Subcutaneous abdominal adipose tissue (tissue), 5 donors: ENCODE results near the gene IL17RB.

Source experiments
- H3K27ac ChIP-seq: one replicate; pipeline ENCODE4 v1.7.0; 2013; ENCODE audit warnings: low read depth, mild to moderate bottlenecking, inconsistent platforms, low read length, moderate library complexity
- H3K27me3 ChIP-seq, 5 donors: one replicate each; pipeline ENCODE4 v1.7.0; 2013; ENCODE audit warnings: low read length in 5 of 5, inconsistent platforms in 1 of 5; ENCODE audit not compliant: control insufficient read depth in 5 of 5, insufficient read depth in 4 of 5
- H3K36me3 ChIP-seq, 5 donors: one replicate each; pipeline ENCODE4 v1.7.0; 2013; ENCODE audit warnings: low read length in 5 of 5; ENCODE audit not compliant: control insufficient read depth in 5 of 5, insufficient read depth in 5 of 5
- H3K4me1 ChIP-seq, 5 donors: one replicate each; pipeline ENCODE4 v1.7.0; 2013; ENCODE audit warnings: low read length in 5 of 5, mild to moderate bottlenecking in 3 of 5, moderate library complexity in 1 of 5; ENCODE audit not compliant: control insufficient read depth in 5 of 5, insufficient read depth in 5 of 5
- H3K4me3 ChIP-seq, 5 donors: one replicate each; pipeline ENCODE4 v1.7.0; 2013; ENCODE audit warnings: low read length in 5 of 5, low read depth in 1 of 5
- H3K9ac ChIP-seq, 5 donors: one replicate each; pipeline ENCODE4 v1.7.0; 2013; ENCODE audit warnings: low read length in 5 of 5, mild to moderate bottlenecking in 4 of 5, moderate library complexity in 3 of 5
- H3K9me3 ChIP-seq, 5 donors: one replicate each; pipeline ENCODE4 v1.7.0; 2013; ENCODE audit warnings: low read length in 5 of 5; ENCODE audit not compliant: control insufficient read depth in 5 of 5
- donor health status: healthy.
- donor health status: healthy.
- donor health status: healthy.
- donor health status: healthy.
- donor health status: healthy.

IL17RB gene

GRCh38 chr3:53859178-53859577 lies 12.8 kb downstream of the IL17RB start:
- Histone ChIP-seq H3K36me3 (peaks cover 15 to 43% (median 20%) of the 10 kb centered on the region in 5 donors), H3K9ac (no peak overlapping the region), H3K4me1 (no peaks in the 10 kb centered on the region), H3K9me3 (no peaks in the 10 kb centered on the region), H3K27me3 (no peaks in the 10 kb centered on the region), H3K27ac (no peak overlapping the region), H3K4me3 (no peak overlapping the region)

GRCh38 chr3:53860196-53860595 lies 13.8 kb downstream of the IL17RB start:
- peaks cover 18 to 53% (median 30%) of the 10 kb centered on the region in 5 donors for H3K36me3 ChIP-seq

GRCh38 chr3:53862241-53862640 lies 15.9 kb downstream of the IL17RB start:
- Histone ChIP-seq H3K36me3 (peaks cover 18 to 63% (median 36%) of the 10 kb centered on the region in 5 donors), H3K4me1 (no peaks in the 10 kb centered on the region), H3K9ac (no peak overlapping the region), H3K4me3 (no peak overlapping the region), H3K9me3 (no peaks in the 10 kb centered on the region), H3K27me3 (no peaks in the 10 kb centered on the region), H3K27ac (no peak overlapping the region)

More at GRCh38 chr3:53860196-53860595, 13.8 kb downstream of the IL17RB start:
- no peak overlapping the region for H3K9ac ChIP-seq
- no peak overlapping the region for H3K4me3 ChIP-seq
- H3K27me3 ChIP-seq: no peaks in the 10 kb centered on the region
- no peaks in the 10 kb centered on the region for H3K4me1 ChIP-seq
- no peaks in the 10 kb centered on the region for H3K9me3 ChIP-seq
- H3K27ac ChIP-seq: no peak overlapping the region

DNA sequence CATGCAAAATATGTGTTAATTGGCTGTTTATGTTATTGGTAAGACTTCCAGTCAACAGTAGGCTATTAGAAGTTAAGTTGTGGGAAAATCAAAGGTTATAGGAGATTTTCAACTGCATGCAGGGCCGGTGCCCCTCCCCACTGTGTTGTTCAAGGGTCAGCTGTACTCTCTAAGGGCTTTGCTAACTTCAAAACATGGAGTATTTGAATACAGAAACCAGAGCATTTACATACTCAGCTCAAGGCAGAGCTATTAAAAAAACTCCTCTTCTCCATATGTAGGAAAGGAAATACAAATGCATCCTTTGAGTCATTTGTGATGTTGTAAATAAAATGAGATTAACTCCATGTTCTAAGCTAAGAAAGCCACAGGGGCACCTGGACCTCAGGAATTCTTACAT lies 16.8 kb downstream of the IL17RB start:
- H3K36me3 ChIP-seq: peaks cover 24 to 72% (median 45%) of the 10 kb centered on the region in 5 donors
- no peak overlapping the region for H3K4me3 ChIP-seq
- H3K9me3 ChIP-seq: no peaks in the 10 kb centered on the region
- no peaks in the 10 kb centered on the region for H3K27me3 ChIP-seq
- H3K9ac ChIP-seq: no peak overlapping the region
- H3K27ac ChIP-seq: no peak overlapping the region
- H3K4me1 ChIP-seq: no peaks in the 10 kb centered on the region

DNA sequence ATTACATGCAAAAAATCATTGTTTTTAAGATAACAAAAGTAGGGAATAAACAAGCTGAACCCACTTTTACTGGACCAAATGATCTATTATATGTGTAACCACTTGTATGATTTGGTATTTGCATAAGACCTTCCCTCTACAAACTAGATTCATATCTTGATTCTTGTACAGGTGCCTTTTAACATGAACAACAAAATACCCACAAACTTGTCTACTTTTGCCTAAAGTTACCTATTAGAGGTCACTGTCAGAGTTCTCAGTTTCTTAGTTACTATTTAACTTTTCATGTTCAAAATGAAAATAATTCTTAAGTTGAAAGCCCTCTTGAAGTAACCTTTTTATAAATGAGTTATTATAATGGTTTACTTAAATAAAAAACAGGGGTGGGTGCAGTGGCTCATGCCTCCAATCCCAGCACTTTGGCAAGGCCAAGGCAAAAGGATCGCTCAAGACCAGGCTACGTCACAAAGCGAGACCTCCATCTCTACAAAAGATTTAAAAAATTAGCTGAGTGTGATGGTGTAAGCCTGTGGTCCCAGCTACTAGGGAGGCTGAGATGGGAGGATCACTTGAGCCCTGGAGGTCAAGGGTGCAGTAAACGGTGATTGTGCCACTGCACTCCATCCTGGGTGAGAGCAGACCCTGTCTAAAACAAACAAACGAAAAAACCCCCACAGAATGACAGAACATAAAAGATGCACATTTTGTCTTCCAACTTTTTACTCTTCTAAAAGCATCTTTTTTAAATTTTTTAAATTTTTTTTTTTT lies 19.5 kb downstream of the IL17RB start:
- Histone ChIP-seq H3K4me3 (no peak overlapping the region), H3K9me3 (no peaks in the 10 kb centered on the region), H3K4me1 (no peaks in the 10 kb centered on the region), H3K9ac (no peak overlapping the region), H3K36me3 (peaks cover 29 to 79% (median 63%) of the 10 kb centered on the region in 5 donors), H3K27me3 (no peaks in the 10 kb centered on the region), H3K27ac (no peak overlapping the region)

- Histone ChIP-seq H3K27me3 (no peaks in the 10 kb centered on the region), H3K9ac (peak overlapping the region; percentile 48 to 89 (median 81)), H3K4me3 (peak overlapping the region; percentile 87 to 99 (median 95)), H3K36me3 (peaks cover 33 to 59% (median 47%) of the 10 kb centered on the region in 5 donors), H3K27ac (peak overlapping the region; percentile 75), H3K4me1 (peaks cover 3 to 21% (median 18%) of the 10 kb centered on the region in 5 donors), H3K9me3 (no peaks in the 10 kb centered on the region)
Observed at GRCh38 chr3:53880396-53881345, 34.3 kb downstream of the IL17RB start.

DNA sequence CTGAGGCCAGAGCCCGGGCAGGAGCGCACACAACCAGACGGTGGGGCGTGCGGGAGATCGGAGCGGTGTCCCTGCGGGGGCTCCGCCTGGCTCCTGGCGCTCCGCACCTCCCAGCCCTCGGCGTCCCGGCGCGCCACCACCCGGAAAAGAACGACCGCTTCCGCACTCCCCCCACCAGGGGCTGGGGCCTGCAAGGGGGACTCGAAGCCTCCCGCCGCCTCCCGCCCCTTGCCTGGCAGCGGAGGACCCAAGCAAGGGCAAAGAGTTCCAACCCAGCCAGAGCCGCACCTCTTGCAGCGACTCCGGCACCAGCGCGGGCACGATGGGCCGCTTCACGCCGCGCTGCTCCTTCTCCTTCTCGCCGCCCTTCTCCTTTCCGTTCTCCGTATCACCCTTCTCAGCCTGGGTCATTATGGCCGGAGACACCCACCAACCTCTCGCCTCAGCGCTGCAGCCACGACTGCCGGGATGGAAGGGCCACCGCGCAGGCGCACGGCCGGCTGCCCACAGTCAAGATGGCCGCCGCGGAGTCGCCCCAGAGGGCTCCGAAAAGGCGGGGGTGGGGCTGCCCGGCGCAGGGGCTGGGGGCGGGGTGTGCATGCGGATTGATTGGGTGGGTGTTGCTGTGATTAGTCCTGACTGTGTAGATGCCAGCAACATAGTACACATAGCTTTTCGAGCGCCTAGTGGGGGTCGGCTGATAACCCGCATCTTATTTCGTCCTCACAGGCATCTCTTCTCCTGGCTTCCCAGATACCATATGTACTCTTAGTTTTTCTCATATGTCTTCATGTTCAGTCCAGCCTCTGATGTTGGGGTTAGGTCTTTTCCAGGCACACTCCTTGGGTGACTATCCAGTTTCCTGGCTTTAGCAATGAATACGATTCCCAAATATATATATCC lies 35.6 kb downstream of the IL17RB start, which contains the start of gene ACTR8:
ACTR8 (minus strand) TSS at position 462 of the 903 bp plus-strand sequence; CDS start at position 411, 51 bp downstream.
- Histone ChIP-seq H3K9me3 (no peaks in the 10 kb centered on the region), H3K9ac (peak within 1 kb of the TSS; percentile 48 to 89 (median 81)), H3K4me1 (peaks cover 3 to 21% (median 18%) of the 10 kb centered on the region in 5 donors), H3K36me3 (peaks cover 27 to 56% (median 43%) of the 10 kb centered on the region in 5 donors), H3K4me3 (peak within 1 kb of the TSS; percentile 87 to 99 (median 95)), H3K27me3 (no peaks in the 10 kb centered on the region), H3K27ac (peak within 1 kb of the TSS; percentile 75)

- H3K4me1 ChIP-seq: peaks cover 3 to 21% (median 18%) of the 10 kb centered on the region in 5 donors
- no peaks in the 10 kb centered on the region for H3K9me3 ChIP-seq
- peaks cover 24 to 51% (median 38%) of the 10 kb centered on the region in 5 donors for H3K36me3 ChIP-seq
- no peak overlapping the region for H3K9ac ChIP-seq
- H3K27me3 ChIP-seq: no peaks in the 10 kb centered on the region
- no peak overlapping the region for H3K27ac ChIP-seq
- no peak overlapping the region for H3K4me3 ChIP-seq
Observed at GRCh38 chr3:53883008-53883407, 36.6 kb downstream of the IL17RB start.

DNA sequence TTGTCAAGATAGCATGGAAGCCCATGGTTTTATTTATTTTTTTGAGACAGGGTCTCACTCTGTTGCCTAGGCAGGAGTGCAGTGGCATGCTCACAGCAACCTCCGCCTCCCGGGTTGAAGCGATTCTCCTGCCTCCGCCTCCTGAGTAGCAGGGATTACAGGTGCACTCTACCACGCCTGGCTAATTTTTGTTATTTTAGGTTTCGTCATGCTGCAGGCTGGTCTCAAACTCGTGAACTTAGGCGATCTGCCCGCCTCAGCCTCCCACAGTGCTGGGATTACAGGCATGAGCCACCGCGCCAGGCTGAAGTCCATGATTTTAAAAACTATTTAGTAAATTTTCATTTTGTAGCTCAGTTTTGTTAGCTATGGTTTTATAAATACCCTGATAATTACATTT lies 38.3 kb downstream of the IL17RB start:
- Histone ChIP-seq H3K4me3 (no peak overlapping the region), H3K27me3 (no peaks in the 10 kb centered on the region), H3K9me3 (no peaks in the 10 kb centered on the region), H3K36me3 (peaks cover 17 to 42% (median 28%) of the 10 kb centered on the region in 5 donors), H3K9ac (no peak overlapping the region), H3K4me1 (peaks cover 3 to 23% (median 18%) of the 10 kb centered on the region in 5 donors), H3K27ac (no peak overlapping the region)
